ENCODE results near the gene CAMK1G.

GRCh38 chr1:209662879-209663327, 79.4 kb downstream of the CAMK1G start:
- TF ChIP-seq CTCF (IDR thresholded peaks at IDR 0.05) (no peak), EZH2 (IDR thresholded peaks at IDR 0.05; ENCODE audit: borderline replicate concordance, insufficient read depth, low read depth, low read length, poor library complexity, severe bottlenecking) (no peak)
